ENCODE measurements around the gene PRUNE2.

Gene PRUNE2

DNA sequence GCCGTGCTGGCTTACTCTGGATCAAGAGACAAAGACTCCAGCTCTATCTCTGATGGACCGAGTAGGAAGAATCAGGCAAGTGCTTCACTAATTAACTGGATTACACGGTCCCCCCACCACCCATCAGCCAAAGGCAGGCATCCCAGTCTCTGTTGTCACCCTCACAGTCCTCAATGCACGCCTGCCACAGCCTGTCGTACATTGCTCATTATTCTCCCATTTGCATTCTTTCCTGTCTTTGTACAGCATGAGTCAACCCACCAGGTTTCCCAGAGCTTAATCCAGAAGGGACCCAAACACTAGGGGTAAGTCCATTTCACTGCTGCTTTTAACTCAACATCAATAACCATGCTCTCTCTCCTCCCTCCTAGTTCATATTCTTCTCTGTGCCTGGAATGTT lies 97.3 kb downstream of the PRUNE2 start:
- DNase-seq (ENCODE audit: extremely low read depth, low read depth): no peak
- H3K4me3 ChIP-seq (replicated peaks; ENCODE audit: low read depth, low read length): no peak overlapping the region
- no peak for TF ChIP-seq CTCF (IDR thresholded peaks at IDR 0.05; ENCODE audit: low read depth, low read length, missing control alignments)

DNA sequence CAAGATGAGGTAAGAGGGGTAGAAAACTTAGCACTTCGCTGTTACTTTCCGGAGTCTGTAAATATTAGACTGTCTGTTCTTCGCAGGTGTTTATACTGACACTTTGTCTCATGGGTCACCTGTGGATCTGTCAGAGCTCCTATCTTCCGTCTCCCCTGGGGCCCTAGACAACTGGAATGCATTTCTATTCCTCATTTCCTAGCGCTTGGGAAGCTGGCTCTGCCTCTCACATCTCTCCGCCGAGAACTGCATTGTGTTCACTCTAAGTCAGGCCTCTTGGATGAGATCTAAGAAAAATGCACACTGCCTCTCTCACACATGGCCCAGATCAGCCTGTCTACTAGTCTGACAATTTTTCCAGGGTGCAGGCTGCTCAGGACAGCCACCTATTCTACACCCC lies 102.2 kb downstream of the PRUNE2 start:
- DNase-seq (ENCODE audit: extremely low read depth, low read depth): no peak
- no peak for TF ChIP-seq CTCF (IDR thresholded peaks at IDR 0.05; ENCODE audit: low read depth, low read length, missing control alignments)
- H3K4me3 ChIP-seq (replicated peaks; ENCODE audit: low read depth, low read length): no peak overlapping the region

GRCh38 chr9:76803083-76803482 lies 102.8 kb downstream of the PRUNE2 start:
- DNase-seq (ENCODE audit: extremely low read depth, low read depth): no peak
- H3K4me3 ChIP-seq (replicated peaks; ENCODE audit: low read depth, low read length): no peak overlapping the region
- TF ChIP-seq CTCF (IDR thresholded peaks at IDR 0.05; ENCODE audit: low read depth, low read length, missing control alignments): no peak

DNA sequence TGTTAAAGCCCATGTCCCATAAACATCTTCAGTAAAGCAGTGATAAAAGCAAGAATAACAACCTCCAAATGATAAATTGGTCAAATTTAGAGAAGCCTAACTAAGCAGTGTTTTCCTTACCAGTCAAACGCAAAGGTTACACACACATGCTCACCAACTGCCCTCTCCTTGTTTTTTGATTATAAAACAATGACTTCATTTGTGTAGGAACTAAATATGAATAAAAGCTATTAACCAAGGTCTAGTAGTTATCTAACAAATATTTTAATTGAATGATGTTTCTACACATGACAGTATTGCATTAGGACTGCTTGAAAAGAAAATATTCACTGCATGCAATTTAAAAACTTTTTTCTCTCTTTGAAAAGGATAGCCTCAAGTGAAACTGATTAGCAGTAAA lies 105.0 kb downstream of the PRUNE2 start:
- TF ChIP-seq CTCF (IDR thresholded peaks at IDR 0.05; ENCODE audit: low read depth, low read length, missing control alignments): no peak
- no peak for DNase-seq (ENCODE audit: extremely low read depth, low read depth)
- H3K4me3 ChIP-seq (replicated peaks; ENCODE audit: low read depth, low read length): no peak overlapping the region

DNA sequence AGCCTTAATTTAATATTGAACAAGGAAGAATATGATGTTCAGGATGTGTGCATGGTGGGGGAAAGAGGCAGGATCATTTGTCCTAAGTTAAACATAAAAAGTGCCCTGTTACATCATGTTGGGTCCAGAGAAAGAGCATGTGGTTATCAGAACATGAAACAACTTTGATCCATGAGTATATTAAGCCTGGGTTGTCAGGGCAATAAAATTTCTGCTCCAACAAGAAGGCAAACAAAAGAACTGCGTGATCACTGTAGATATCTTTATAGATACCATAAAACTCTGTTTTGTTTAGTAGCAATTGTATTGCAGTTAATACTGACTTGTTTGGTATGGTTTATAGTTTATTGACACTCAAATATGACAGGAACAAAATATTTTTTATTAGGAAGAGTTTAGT lies 106.4 kb downstream of the PRUNE2 start:
- no peak for DNase-seq (ENCODE audit: extremely low read depth, low read depth)
- TF ChIP-seq CTCF (IDR thresholded peaks at IDR 0.05; ENCODE audit: low read depth, low read length, missing control alignments): no peak
- no peak overlapping the region for H3K4me3 ChIP-seq (replicated peaks; ENCODE audit: low read depth, low read length)

DNA sequence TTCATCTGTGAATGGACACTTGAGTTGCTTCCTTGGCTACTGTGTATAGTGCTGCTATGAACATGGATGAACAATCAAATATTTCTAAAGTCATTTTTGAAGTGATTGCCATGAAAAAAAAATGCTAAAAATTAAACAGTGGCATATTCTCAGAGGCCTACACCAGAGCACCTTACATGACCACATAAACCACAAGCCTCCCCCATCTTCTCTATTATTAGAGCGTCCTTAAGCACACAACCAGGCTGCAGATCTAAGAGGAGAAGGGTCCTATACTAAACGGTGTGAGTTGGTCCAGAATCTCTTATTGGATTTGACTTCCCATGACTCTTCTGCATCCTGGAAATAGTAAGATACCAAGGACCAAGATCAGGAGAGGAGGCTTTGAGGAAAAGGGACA lies 107.4 kb downstream of the PRUNE2 start:
- no peak for DNase-seq (ENCODE audit: extremely low read depth, low read depth)
- TF ChIP-seq CTCF (IDR thresholded peaks at IDR 0.05; ENCODE audit: low read depth, low read length, missing control alignments): no peak

DNA sequence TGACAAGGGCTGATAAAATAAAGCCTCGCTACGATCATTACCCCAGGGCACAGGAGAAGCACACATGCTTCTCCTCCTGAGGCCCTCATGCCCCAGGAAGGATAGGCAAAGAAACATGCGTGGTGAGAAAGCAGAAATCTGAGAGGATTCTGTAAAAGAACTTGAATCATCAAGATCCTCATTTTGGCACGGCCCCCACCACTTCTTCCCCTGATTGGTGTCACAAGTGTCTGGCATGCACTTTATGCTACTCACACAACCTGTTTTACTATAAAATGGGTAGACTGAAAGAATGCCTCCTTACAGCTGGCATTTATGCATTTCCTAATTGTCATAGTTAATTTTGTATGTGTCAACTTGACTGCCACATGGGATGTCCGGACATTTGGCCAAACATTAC lies 109.6 kb downstream of the PRUNE2 start:
- DNase-seq (ENCODE audit: extremely low read depth, low read depth): no peak
- no peak for TF ChIP-seq CTCF (IDR thresholded peaks at IDR 0.05; ENCODE audit: low read depth, low read length, missing control alignments)
- H3K4me3 ChIP-seq (replicated peaks; ENCODE audit: low read depth, low read length): no peak overlapping the region

More for the DNA sequence above, 107.4 kb downstream of the PRUNE2 start:
- no peak overlapping the region for H3K4me3 ChIP-seq (replicated peaks; ENCODE audit: low read depth, low read length)

All from HFF-Myc (cell line).